ENCODE results near the gene SSBP3.

SSBP3 gene

GRCh38 chr1:54199765-54200518, 206.3 kb downstream of the SSBP3 start, which contains the start of the genes CYB5RL and MRPL37:
CYB5RL (minus strand) TSS chr1:54200030; CDS start chr1:54195616, 4,414 bp downstream.
MRPL37 (plus strand) TSS chr1:54200167; CDS start chr1:54200244, 77 bp downstream.
- DNase-seq: peak; percentile 56 to 97 (median 88)

GRCh38 chr1:54199151-54199764, 206.9 kb downstream of the SSBP3 start:
- DNase-seq: peak in 5 of 58 donors; percentile 19 to 56 (median 40)

GRCh38 chr1:54193453-54193852, 212.7 kb downstream of the SSBP3 start:
- no peak for DNase-seq

- no peak for DNase-seq
These were observed 214.7 kb downstream of the SSBP3 start for GRCh38 chr1:54191525-54191924.

GRCh38 chr1:54190526-54190925, 215.7 kb downstream of the SSBP3 start:
- DNase-seq: no peak

- no peak for DNase-seq
These were observed 217.9 kb downstream of the SSBP3 start for GRCh38 chr1:54188291-54188690.

GRCh38 chr1:54186056-54186455, 220.1 kb downstream of the SSBP3 start:
- no peak for DNase-seq

- DNase-seq: no peak
These were observed 225.4 kb downstream of the SSBP3 start for GRCh38 chr1:54180701-54181360.

- no peak for DNase-seq
These were observed 227.7 kb downstream of the SSBP3 start for GRCh38 chr1:54178296-54179070.

- DNase-seq: no peak
These were observed 228.5 kb downstream of the SSBP3 start for GRCh38 chr1:54177726-54178125.

GRCh38 chr1:54176621-54177327, 229.4 kb downstream of the SSBP3 start:
- DNase-seq: no peak
